DND-41 (cell line): ENCODE results near the gene NIM1K.

Experiments used
- EZH2 ChIP-seq: IDR thresholded peaks from 3 replicates; pipeline ENCODE4 v1.6.1; 2012; ENCODE audit warnings: borderline replicate concordance, low read depth, mild to moderate bottlenecking, moderate library complexity, low read length, inconsistent platforms; ENCODE audit not compliant: severe bottlenecking
- TF ChIP-seq, protein P1 (sequence below): IDR thresholded peaks from 2 replicates; pipeline ENCODE4 v1.5.1; 2012; ENCODE audit warnings: borderline replicate concordance, low read length, moderate library complexity, mild to moderate bottlenecking; ENCODE audit not compliant: poor library complexity, severe bottlenecking; ENCODE audit errors: extremely low read depth

DNA sequence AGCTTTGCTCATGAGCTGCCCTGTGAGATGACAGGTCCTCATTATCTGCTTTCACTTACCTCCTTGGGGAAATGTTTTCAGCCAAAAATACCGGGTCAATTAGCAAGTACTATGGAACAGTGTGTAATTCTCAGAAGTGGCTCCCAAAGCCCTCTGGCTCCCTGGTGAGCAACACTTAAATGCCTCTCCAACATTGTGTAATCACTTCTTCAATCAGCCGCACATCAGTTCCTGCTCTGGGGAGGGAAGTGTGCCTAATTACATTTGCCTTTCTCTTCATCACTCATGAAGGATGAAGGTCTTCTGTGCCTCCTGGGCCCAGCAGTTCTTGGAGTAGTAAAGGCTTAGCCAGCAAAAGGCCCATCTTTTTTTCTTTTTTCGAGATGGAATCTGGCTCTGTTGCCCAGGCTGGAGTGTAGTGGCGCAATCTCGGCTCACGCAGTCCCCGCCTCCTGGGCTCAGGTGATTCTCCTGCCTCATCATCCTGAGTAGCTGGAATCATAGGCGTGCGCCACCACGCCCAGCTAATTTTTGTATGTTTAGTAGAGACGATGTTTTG lies 23.1 kb downstream of the NIM1K start:
- TF ChIP-seq, protein P1, sequence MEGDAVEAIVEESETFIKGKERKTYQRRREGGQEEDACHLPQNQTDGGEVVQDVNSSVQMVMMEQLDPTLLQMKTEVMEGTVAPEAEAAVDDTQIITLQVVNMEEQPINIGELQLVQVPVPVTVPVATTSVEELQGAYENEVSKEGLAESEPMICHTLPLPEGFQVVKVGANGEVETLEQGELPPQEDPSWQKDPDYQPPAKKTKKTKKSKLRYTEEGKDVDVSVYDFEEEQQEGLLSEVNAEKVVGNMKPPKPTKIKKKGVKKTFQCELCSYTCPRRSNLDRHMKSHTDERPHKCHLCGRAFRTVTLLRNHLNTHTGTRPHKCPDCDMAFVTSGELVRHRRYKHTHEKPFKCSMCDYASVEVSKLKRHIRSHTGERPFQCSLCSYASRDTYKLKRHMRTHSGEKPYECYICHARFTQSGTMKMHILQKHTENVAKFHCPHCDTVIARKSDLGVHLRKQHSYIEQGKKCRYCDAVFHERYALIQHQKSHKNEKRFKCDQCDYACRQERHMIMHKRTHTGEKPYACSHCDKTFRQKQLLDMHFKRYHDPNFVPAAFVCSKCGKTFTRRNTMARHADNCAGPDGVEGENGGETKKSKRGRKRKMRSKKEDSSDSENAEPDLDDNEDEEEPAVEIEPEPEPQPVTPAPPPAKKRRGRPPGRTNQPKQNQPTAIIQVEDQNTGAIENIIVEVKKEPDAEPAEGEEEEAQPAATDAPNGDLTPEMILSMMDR = no peak
- no peak for TF ChIP-seq EZH2
